ENCODE results near the gene CCDC54.

DNA sequence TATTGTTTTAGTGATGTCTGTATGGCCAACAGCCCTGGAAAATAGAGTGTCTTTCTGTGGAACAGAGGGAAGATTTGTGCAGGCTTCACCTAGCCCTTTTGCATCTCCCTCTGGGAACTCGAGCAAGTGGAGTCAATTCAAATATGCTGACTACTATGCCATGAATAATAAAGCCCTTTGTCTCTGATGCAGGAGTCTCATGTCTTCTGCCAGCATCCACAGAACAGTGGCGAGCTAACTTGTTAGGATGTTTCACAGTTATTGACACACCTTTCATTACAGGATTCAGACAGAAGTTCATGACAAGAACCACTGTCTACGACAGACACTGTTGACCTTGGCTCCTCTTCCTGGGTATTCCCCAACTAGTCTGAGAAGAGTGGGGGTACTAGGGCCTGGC lies 15.6 kb upstream of the CCDC54 start:
- TF ChIP-seq, protein P1, sequence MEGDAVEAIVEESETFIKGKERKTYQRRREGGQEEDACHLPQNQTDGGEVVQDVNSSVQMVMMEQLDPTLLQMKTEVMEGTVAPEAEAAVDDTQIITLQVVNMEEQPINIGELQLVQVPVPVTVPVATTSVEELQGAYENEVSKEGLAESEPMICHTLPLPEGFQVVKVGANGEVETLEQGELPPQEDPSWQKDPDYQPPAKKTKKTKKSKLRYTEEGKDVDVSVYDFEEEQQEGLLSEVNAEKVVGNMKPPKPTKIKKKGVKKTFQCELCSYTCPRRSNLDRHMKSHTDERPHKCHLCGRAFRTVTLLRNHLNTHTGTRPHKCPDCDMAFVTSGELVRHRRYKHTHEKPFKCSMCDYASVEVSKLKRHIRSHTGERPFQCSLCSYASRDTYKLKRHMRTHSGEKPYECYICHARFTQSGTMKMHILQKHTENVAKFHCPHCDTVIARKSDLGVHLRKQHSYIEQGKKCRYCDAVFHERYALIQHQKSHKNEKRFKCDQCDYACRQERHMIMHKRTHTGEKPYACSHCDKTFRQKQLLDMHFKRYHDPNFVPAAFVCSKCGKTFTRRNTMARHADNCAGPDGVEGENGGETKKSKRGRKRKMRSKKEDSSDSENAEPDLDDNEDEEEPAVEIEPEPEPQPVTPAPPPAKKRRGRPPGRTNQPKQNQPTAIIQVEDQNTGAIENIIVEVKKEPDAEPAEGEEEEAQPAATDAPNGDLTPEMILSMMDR (IDR thresholded peaks at IDR 0.05) = no peak
- TF ChIP-seq POLR2A (IDR thresholded peaks at IDR 0.05) = no peak
